Calu3 (cell line): ENCODE data around the gene MCTS1. TPM values are rescaled to one million over a fixed set of nuclear protein-coding genes. Genes with fewer than 3 reads are reported as not detected.
A peak's percentile ranks its signal among the peaks of the same experiment; 100 is the strongest.

Source experiments
- BruUV-seq: library from RNA; stranded (reverse); fragments of 400-500 nt; replicated peaks from 2 replicates; lab custom pipeline; 2021; lab: Mats Ljungman, UMichigan
- CTCF ChIA-PET: fragments of 300-600 bp; sonication (Branson Sonifier 250); formaldehyde crosslinking; loops from one replicate; lab custom pipeline; 2022; ENCODE audit warnings: antibody characterized with exemption; lab: Charles Lee
- DNase-seq: peaks from one replicate; pipeline ENCODE4 v3.0.0; 2022
- H3K27ac Mint-ChIP-seq: one replicate; pipeline ENCODE4 v1.8.0; 2022; ENCODE audit warnings: mixed read lengths; ENCODE audit not compliant: unreplicated experiment
- H3K27me3 Mint-ChIP-seq: one replicate; pipeline ENCODE4 v1.8.0; 2022; ENCODE audit warnings: mixed read lengths; ENCODE audit not compliant: unreplicated experiment
- H3K36me3 Mint-ChIP-seq: one replicate; pipeline ENCODE4 v1.8.0; 2022; ENCODE audit warnings: mild to moderate bottlenecking, moderate library complexity, mixed read lengths; ENCODE audit not compliant: insufficient read depth, unreplicated experiment
- H3K4me1 Mint-ChIP-seq: one replicate; pipeline ENCODE4 v1.8.0; 2022; ENCODE audit warnings: mild to moderate bottlenecking, low read depth, mixed read lengths; ENCODE audit not compliant: unreplicated experiment
- H3K4me3 Mint-ChIP-seq: one replicate; pipeline ENCODE4 v1.8.0; 2022; ENCODE audit warnings: mild to moderate bottlenecking, low read depth, moderate library complexity, mixed read lengths; ENCODE audit not compliant: unreplicated experiment
- H3K9me3 Mint-ChIP-seq: one replicate; pipeline ENCODE4 v1.8.0; 2022; ENCODE audit warnings: low read depth, mixed read lengths; ENCODE audit not compliant: unreplicated experiment
- intact Hi-C: fragments of 100-400 bp; cut with micrococcal nuclease; formaldehyde crosslinking; loops from one replicate; pipeline ENCODE4 v1.10.0; 2022; ENCODE audit not compliant: unreplicated experiment
- total RNA-seq: library from RNA; stranded (reverse); gene quantifications from 2 replicates; pipeline ENCODE4 v1.2.3, GENCODE V29; 2022
- TF ChIP-seq, protein P1 (sequence below): fragments of 200-600 bp; IDR thresholded peaks from one replicate; pipeline ENCODE4 v1.8.0; 2022; ENCODE audit warnings: antibody characterized with exemption; ENCODE audit not compliant: unreplicated experiment

MCTS1 gene
- total RNA-seq, 1 experiment from 2014 or later, result 67.7 TPM

DNA sequence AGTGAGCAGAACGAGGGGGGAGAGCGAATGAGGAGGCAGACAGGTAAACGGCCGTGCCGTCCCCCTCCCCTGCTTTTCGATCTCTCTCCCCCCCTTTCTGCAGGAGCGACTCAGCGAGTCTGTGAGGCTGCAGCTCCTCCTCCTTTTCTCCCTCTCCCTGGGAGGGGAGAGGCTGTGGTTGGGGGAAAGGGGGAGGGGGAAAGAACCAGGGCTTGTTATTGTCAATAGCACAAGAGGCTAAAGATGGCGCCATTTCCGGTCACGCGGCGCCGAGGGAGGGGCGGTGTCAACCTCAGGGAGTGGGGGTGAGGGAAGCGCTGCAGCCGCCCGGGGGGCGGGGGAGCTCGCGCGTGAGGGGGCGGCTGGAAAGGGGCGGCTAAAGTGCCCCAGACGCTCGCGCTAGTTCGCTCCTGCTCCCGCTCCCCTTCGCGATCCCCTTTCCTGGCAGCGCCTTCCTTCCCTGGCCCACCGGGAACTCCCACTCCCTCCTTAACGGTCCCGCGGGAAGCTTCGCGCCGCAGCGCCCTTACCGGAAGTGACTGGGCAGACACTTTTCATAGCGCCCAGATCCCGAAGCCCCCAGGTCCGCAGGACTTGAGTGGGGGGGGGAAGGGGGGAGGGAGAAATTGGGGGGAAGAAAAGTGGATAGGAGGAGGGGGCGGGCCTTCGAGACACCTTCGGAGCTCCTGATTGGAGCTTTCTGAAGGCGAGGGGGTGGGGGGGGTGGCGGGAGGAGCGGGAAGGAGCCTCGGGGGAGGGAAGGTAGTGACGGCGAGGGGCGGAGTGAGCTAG, 42.9 kb upstream of the MCTS1 start, which contains the start of gene CUL4B:
CUL4B (minus strand) TSS at position 121 of the 792 bp plus-strand sequence. CDS start 324 bp downstream, outside the sequence.
- peak within 1 kb of the TSS; percentile 58 for H3K27ac Mint-ChIP-seq
- peaks cover 9% of the 10 kb centered on the region for H3K4me1 Mint-ChIP-seq
- CTCF ChIA-PET, result interaction anchor here (0.6 to 0.9 kb wide), 5 partner anchors 16 to 51 kb away, joined by 3 to 5 read pairs (median 4); partner anchors contain the start of gene MCTS1
- no peaks in the 10 kb centered on the region for H3K27me3 Mint-ChIP-seq
- TF ChIP-seq, protein P1, sequence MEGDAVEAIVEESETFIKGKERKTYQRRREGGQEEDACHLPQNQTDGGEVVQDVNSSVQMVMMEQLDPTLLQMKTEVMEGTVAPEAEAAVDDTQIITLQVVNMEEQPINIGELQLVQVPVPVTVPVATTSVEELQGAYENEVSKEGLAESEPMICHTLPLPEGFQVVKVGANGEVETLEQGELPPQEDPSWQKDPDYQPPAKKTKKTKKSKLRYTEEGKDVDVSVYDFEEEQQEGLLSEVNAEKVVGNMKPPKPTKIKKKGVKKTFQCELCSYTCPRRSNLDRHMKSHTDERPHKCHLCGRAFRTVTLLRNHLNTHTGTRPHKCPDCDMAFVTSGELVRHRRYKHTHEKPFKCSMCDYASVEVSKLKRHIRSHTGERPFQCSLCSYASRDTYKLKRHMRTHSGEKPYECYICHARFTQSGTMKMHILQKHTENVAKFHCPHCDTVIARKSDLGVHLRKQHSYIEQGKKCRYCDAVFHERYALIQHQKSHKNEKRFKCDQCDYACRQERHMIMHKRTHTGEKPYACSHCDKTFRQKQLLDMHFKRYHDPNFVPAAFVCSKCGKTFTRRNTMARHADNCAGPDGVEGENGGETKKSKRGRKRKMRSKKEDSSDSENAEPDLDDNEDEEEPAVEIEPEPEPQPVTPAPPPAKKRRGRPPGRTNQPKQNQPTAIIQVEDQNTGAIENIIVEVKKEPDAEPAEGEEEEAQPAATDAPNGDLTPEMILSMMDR, result no peak
- intact Hi-C loops, result loop anchor here (2.0 kb wide), 1 partner anchor 44 kb away; the partner anchor contains the start of gene MCTS1
- no peaks in the 10 kb centered on the region for H3K9me3 Mint-ChIP-seq
- peak within 1 kb of the TSS; percentile 76 for H3K4me3 Mint-ChIP-seq
- no TSS peak for BruUV-seq
- peaks cover 31% of the 10 kb centered on the region for H3K36me3 Mint-ChIP-seq
- peak; percentile 91 for DNase-seq

DNA sequence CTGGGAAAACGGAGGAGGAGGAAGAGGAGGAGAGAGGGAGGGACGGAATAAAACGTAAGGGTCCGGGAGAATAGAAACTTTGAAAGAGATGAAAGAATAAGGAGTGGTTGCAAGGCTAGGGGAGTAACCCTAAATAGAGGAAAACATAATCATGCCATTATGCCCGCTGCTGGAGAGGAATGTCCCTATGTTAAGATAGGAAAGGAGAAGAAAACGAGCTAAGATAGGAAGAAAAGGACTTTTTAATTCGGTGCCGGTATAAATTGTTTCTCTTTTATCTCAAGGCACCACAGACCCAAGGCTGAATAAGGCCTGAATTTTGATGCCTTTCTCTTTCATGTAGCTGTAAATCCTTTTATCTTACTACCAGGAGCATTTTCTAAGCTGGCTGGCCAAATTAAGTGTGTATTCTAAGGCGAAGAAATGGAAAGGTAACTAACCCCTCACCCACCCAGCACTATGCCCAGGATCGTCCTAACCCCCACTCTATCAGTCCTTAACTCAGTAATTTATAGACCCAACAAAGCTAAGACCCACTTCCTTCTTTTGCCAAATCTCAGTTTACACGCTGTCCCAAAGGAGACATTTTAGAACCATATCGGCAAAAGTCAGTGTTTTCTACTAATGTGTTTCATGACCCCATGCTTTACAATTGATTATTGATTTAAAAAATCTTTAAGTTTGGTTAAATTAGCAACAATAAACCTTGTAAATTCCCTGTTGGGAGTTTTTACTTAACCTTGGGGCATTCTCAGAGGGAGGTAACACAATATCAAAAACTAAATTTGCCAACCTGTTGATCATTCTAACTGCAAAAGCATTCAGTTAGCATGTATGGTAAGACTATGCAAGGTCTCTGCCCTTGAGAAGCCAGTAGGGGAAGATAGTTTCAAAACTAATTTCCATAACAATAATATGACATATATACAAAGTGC, 42.0 kb upstream of the MCTS1 start:
- H3K27me3 Mint-ChIP-seq, result no peaks in the 10 kb centered on the region
- BruUV-seq, result TSS peak; percentile 96
- TF ChIP-seq, protein P1, result no peak
- DNase-seq, result no peak
- peak overlapping the region; percentile 58 for H3K27ac Mint-ChIP-seq
- H3K9me3 Mint-ChIP-seq, result no peaks in the 10 kb centered on the region
- H3K36me3 Mint-ChIP-seq, result peaks cover 31% of the 10 kb centered on the region
- CTCF ChIA-PET, result interaction anchor here (0.6 to 0.9 kb wide), 3 partner anchors 18 to 42 kb away, joined by 3 to 5 read pairs (median 3); partner anchors contain the start of gene MCTS1
- intact Hi-C loops, result loop anchor here (2.0 kb wide), 1 partner anchor 43 kb away; the partner anchor contains the start of gene MCTS1
- peaks cover 9% of the 10 kb centered on the region for H3K4me1 Mint-ChIP-seq
- H3K4me3 Mint-ChIP-seq, result peak overlapping the region; percentile 76

DNA sequence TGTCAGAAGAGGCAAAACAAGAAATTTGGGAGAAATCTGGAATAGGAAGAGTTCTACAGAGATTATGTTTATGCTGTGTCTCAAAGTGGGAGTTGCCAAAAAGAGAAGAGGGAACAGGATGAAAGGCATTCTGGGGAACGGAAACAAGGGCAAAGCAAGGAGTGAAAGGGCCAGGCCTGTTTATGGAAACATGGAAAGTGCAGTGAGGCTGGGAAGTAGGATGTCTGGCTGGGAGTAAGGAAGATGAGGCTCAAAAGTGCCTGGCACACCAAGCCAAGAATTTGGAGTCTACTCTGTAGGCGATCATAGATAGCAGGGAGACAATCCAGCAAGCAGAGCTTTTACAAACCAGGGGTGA, 41.4 kb upstream of the MCTS1 start:
- intact Hi-C loops, result no loop called here
- no peaks in the 10 kb centered on the region for H3K9me3 Mint-ChIP-seq
- H3K27ac Mint-ChIP-seq, result peak overlapping the region; percentile 58
- DNase-seq, result no peak
- TF ChIP-seq, protein P1, result no peak
- peaks cover 9% of the 10 kb centered on the region for H3K4me1 Mint-ChIP-seq
- H3K4me3 Mint-ChIP-seq, result no peak overlapping the region
- peaks cover 31% of the 10 kb centered on the region for H3K36me3 Mint-ChIP-seq
- no TSS peak for BruUV-seq
- CTCF ChIA-PET, result no interaction called here
- H3K27me3 Mint-ChIP-seq, result no peaks in the 10 kb centered on the region

DNA sequence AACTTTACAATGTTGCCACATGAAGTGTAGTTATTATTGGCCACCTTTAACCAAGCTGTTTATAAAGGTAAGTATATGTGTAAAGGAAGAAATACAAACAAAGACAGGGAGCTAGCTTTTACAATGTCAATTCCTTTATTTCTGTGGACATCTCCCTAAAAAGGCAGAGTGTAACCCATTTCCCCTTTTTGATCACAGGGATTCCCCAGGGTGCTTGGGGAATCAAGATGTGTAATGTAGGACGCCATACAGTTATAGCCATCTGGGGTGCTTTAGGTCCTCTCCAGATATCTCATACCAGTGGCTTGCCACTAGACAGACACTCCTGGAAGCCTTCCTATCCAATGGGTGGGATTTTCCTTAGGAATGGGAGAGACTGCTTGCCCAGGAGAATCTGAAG, 39.0 kb upstream of the MCTS1 start:
- H3K4me1 Mint-ChIP-seq, result peaks cover 9% of the 10 kb centered on the region
- DNase-seq, result no peak
- H3K27ac Mint-ChIP-seq, result no peak overlapping the region
- CTCF ChIA-PET, result no interaction called here
- BruUV-seq, result no TSS peak
- intact Hi-C loops, result no loop called here
- no peak overlapping the region for H3K4me3 Mint-ChIP-seq
- no peaks in the 10 kb centered on the region for H3K27me3 Mint-ChIP-seq
- H3K36me3 Mint-ChIP-seq, result peaks cover 19% of the 10 kb centered on the region
- TF ChIP-seq, protein P1, result no peak
- no peaks in the 10 kb centered on the region for H3K9me3 Mint-ChIP-seq
